ENCODE data around the gene C2CD2.
A peak's percentile ranks its signal among the peaks of the same experiment; 100 is the strongest.

C2CD2 gene

DNA sequence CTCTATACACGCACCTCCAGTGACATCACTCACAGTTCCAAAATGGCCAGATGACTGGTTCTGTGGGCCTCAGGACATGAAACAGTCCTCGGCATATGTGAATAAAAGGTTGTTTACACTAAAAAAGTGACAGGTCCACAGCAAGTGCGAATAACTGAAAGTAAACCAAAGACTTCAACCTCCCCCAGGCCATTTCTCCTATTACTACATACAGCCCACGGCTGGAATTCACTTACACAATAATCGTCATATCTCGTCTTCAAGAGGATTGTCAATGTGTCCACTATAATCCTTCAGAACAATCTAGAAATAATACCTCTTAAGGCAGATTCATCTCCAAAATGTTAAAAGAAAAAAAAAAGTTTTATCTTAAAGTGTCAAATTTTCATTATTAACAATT, 72.8 kb downstream of the C2CD2 start:
- DNase-seq = no peak

DNA sequence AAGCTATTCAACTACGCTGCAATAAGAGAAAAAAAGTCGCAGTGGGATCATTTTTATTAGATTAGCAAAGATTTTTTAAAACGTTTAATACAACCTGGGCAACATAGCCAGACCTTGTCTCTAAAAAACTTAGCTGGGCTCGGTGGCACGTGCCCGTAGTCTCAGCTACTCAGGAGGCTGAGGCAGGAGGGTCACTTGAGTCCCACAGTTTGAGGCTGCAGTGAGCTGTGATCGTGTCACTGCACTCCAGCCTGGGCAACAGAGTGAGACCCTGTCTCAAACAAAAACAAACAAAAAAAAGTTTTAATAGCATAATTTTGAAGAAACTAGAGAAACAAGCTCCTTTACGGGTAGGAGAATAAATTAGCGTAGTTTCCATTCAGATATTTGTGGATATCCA, 73.7 kb downstream of the C2CD2 start:
- DNase-seq = no peak

DNA sequence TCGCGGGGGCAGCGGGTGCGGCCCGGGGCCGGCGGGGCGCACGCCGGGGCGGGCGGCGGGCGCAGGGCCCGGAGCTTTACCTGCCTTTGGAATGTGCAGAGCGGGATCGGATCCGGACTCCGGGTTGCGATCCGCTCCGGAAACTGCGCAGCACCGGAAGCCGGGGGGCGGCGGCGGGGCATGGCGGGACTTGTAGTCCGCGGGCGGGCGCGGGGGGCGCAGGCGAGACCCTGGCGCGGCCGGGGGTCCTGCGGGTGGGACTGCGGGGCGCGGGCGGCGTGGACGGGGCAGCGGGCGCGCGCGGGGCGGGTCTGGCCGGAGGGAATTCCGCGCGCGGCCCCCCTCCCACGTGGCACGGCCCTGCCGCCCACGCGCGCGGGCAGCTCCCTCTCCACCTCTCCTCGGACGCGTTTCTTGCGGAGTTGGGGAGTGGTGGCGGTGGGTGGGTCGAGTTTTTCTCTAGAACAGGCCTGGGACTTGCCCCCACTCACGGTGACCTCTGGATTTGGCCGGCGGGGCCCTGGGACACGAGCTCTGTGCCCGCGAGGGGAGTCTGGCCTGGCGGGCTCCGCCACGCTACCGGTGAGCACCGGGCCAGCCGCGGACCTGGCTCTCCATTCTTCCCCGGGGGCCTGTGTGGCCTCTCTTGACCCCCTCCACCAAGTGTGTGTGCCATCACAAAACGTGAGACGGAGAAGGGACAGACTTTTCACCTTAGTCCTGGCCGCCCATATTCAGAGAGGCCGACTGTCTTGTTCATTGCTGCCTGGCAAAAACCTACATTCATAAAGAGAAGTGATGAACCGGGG, 74.4 kb downstream of the C2CD2 start, which contains the start of gene PRDM15:
PRDM15 (minus strand) TSS at position 155 of the 809 bp plus-strand sequence. CDS start 18,981 bp downstream, outside the sequence.
- DNase-seq = peak; percentile 78

DNA sequence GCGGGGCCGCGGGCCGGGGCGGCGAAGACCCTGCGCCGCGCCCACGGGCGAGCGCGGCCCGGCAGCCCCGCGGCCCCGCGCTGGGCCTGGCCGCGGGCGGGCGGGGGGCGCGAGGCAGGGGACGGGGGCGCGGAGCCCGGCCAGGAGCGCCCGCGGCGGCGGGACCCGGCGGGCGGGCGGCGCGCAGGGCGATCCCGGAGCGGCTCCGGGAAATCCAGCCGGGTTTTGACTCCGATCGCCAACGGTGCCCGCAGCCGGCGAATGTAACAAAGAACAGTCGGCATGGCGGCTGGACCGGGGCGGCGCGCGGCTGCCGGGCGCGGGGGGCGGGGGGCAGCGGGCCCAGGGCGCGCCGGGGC, 75.0 kb downstream of the C2CD2 start:
- peak; percentile 76 for DNase-seq

DNA sequence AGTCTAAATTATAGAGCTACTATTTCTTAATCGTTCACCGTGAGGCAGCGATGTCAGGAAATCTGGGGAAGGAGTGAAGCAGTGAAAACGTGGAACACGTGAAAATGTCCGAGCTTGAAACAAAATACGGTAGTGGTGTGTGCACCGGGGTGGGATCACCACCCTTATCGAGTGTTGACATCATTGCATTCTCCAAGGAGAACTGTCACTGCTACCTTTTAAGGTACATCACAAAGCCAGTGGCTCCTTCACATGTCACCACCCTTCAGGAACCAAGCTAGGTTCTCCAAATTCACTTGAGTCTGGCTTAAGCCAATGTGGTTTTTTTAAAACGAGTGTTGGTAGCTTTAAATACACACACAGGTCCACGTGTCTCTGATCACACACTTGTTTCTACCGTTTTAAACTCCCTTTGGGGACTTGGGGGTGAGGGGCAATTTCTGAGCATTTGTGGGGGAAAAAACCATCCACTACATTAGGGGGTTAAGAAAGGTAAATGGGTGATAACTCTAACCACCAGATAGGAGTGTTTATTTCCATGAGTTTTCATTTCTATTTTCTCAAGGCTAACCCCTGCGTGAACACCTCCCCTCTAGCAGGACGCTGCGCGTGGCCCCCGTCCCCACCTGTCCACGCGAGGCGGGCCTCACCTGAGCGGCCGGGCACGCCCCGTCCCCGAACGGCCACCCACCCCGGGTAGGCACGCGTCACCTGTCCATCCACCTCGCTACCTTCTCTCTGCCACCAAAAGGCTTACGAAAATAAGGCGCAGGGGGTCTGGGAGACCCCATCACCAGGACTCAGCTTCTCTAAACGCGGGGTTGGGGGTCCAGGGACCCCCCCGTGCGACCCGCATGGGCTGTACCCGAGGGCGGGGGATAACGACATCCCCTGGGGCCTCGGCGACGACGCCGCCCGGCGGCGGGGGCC, 75.7 kb downstream of the C2CD2 start:
- DNase-seq = peak; percentile 64

DNA sequence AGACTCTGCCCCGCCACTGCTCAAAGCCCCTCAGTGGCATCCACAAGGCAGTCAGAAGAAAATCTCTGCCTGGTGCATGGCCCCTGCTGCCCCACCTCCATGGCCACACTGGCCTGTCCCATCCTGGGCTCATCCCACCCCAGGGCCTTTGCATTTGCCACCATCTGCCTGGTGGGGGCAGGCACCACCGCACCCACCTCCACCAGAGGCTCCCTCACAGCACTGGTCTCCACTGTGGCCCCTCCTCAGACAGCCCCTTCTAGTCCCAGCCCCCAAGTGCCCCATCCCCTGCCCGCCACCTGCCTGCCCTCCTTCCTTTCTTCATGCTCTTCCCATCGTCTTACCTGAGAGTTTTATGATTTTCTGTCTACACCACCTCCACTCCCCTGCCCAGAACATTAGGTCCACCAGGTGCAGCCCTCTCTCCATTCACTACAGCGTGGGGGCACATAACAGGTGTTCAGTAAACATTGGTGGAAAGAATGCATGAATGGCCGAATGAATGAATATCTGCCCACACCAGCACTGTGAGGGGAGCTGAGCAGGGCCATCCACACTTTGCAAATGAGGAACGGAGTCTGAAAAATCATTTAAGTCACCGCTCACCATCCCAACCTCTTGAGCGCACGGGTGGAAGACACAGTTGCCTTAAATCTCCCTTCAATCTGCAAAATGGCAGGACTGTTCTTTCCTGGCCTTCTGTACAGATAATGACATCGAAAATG, 76.7 kb downstream of the C2CD2 start:
- DNase-seq = no peak

DNA sequence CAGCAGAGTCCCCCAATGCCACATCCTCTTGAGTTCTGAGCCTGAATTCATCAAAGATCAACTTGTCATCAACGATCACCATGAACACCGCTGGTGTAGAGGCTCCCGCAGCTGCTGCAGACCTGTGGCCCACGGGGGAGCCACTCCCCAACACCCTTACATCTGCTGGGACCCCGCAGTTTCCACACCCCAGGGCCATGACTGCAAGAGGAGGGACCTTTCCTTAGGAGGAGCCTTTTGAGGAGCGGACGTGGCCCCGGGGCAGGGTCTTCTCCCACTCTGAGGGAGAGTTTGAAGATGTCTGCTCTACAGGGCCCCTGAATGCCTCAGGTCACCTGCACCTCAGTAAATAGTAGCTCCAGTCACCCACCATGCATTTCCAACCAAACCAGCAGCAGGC, 77.4 kb downstream of the C2CD2 start:
- DNase-seq = no peak

DNA sequence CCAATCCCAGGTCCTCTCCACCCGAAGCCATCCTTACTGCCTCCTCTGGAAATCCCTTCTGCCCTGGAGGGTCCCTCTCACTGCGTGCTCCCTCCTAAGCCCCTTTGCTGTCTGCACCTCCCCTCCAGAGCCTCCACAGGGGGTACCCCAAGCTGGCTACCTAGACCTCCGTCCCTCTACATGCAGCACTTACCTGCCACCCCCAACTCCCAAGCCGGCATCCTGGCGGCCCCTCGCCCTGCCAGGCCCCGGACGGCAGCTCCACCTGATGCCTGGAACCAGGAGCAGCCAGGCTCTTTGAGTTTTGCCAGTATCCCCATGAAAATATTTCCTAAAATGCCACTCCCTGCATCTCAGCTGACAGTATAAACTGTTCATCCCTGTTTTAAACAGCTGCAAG, 78.7 kb downstream of the C2CD2 start:
- DNase-seq = no peak

DNA sequence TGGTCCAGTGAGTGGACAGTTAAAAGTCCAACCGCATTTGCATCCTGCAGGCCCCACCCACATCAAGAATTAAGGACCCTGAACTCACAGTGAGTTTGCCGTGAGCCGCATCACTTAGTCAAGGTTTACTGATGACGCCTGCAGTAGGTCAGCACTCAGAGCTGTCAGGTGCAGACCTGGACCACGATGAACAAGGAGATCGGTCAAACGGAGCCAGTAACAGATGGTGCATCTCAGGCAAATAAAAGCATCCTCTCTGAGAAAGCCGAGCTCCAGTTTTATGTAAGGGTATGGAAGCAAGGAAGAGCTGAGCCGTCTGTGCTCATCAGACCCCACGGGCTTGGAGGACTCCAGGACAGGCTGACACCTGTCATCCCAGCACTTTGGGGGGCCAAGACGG, 79.2 kb downstream of the C2CD2 start:
- DNase-seq = no peak

DNA sequence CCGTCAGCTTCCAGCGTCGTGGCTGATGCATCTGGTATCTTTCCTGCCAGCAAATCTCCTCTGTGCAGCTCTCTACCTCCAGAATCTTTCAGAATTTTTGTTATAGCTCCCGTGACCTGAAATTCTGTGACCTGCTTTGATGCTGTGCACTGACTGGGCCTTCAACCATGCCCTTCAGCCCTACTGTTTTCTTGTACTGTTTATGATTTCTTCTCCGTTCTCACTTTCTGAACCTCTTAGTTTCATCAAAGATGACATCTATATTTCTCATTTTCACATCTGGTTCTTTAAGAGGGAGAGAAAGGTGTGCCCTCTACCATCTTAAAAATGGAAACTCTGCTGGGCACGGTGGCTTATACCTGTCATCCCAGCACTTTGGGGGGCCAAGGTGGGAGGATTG, 80.4 kb downstream of the C2CD2 start:
- DNase-seq = no peak

DNA sequence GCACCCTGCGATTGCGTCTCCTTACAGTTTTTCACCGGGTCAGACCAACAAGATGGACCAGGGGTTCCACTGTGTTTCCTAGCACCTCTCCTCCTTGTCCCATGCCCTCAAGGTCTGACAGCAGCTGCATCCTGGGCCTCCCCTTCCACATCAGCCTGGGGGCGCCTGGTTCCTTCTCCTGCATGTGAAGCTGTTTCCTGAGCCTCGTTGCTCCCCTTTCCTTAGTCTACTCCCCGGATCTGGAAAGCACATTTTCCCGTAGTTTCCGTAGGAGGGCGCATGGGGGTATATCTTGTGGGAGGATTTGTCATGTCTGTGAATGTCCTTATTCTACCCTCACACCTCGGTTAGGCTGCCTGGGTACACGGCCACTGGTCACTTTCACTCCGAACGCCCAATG, 80.8 kb downstream of the C2CD2 start:
- DNase-seq = no peak

DNA sequence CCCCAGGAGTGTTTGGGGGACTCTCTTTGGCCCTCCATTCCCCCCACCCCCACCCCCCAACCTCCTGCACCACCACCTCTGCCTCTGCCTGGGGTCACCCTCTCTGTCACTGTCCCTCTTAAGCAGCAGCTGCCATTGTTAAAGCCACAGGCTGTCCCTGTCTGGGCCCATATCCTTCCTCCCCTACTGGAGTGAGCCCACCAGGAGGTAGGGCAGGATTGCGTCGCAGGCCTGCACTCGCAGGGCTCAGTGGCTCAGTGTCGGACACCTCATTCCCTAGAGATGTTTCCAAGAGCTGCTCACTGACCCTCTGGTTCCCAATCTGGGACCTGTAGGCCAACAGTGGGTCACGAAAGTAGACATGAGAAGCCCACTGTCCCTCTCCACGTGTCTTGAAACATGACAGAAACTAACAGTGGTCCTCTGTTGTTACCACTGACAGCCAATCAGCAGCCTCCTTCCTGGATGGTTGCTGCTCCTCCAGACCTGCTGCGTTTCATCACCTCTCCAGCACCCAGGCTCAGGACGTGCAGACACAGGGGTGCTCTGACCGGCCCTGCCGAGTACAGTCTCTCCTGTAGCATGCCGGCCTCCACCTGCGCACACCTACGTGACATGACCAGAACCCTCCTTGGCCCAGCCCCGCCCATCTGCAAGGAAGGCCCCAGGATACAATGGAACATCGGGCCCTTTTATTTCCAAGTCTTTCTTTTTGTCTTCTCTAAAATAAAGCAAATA, 82.4 kb downstream of the C2CD2 start:
- DNase-seq = no peak

DNA sequence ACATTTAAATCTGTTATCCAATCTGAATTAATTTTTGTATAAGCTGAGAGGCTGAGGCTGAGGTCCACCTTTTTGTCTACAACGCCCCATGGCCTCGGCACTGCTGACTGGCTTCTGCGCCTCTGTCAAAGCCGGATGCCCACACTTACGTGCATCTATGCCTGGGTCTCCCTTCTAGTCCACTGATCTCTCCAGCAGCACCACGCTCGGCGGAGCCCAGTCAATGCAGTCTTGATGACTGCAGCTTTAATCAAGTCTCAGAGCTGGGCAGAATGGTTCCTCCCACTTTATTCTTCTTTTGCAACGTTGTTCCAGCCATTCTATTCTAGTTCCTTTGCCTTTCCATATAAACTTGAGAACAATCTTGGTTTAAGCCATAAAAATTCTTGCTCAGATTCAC, 84.0 kb downstream of the C2CD2 start:
- DNase-seq = no peak

DNA sequence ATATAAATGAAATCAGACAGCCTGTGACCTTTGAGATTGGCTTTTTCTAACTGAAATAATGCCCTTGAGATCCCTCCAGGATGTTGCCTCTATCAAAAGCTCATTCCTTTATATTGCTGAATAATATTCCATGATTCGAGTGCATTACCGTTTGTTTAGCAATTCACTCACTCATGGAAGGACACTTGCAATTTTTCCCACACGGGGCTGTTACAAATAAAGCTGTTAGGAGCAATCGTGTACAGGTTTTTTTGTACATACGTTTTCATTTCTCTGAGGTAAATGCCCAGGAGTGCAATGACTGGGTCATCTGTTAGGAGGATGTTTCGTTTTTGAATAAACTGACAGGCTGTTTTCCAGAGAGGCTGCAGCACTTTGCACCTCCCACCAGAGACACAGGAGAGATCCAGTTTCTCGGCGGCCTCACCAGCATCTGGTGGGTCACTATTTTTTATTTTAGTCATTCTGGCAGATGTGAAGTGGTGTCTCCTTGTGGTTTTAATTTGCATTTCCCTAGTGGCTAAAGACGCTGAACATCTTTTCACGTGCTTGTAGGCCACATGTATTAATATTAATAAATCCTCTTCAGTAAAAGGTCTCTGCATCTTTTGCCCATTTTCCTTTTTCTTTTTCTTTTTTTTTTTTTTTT, 85.6 kb downstream of the C2CD2 start:
- DNase-seq = no peak

DNA sequence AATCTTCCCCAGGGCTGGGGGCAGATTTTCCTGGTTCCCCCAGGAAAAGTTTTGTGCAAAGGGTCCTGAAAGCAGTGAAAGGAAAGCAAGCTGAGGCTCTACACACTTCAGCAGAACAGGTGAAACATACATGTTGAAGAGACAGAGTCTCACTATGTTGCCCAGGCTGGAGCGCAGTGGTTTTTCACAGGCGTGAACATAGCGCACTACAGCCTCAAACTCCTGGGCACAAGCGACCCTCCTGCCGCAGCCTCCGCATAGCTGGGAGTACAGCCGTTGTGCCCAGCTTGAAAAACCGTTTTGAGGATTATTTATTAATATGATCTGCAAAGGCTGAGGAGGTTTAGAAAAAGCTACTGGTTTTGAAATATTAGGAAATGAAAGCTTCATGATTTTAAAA, 86.5 kb downstream of the C2CD2 start:
- no peak for DNase-seq

DNA sequence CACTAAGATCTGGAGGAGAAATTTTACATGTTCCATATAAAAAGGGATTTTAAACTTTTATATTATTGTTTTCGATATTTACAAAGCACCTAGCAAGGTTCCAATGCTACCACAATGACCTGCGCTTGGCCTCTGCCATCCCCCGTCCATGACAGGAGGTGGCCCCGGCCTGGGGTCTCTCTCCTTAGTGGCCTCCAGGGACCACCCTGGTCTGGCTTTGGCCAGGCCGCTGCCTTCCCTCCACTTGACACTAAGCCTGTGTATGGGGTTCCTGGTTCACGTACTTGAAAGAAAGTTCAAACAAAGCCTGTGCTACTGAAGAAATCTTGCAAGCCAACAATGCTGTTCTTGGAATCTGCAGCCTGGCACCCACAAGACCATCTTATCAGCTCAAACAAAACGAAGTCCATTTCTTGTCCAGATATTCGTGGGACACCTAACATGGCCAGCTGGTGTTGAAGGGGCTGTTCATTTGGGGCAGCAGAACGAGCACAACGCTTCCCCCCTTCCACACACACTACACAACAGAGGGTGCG, 87.5 kb downstream of the C2CD2 start:
- DNase-seq = no peak

DNA sequence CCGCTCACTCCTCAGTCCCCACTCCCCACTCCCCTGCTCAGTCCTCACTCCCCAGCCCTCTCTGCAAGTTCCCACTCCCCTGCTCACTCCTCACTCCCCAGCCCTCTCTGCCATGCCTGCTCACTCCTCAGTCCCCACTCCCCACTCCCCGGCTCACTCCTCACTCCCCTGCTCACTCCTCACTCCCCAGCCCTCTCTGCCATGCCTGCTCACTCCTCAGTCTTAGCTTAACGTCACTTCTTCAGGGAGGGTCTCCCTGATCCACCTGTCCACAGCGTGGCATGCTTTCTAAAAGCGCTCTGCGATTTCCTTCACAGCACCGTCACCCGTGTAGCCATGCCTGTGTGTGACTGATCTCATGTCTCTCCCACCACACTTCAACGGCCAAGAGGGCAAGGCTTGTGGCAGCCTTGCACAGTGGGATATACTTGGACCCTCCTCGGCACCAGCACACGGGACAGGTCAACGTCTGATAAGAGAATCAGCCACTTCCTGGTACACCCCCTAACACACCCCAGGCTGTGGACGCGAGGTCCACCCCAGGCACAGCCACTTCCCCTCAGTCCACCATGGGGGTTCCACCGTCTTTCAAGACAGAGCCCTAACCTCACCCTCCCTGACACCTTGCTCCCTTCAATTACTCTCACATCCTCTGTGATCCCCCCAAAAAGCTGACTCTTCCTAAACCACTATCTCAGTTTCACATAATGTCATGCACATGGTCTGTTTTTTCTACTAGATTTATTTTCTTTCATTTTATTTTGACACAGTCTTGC, 88.6 kb downstream of the C2CD2 start:
- peak; percentile 43 for DNase-seq

DNA sequence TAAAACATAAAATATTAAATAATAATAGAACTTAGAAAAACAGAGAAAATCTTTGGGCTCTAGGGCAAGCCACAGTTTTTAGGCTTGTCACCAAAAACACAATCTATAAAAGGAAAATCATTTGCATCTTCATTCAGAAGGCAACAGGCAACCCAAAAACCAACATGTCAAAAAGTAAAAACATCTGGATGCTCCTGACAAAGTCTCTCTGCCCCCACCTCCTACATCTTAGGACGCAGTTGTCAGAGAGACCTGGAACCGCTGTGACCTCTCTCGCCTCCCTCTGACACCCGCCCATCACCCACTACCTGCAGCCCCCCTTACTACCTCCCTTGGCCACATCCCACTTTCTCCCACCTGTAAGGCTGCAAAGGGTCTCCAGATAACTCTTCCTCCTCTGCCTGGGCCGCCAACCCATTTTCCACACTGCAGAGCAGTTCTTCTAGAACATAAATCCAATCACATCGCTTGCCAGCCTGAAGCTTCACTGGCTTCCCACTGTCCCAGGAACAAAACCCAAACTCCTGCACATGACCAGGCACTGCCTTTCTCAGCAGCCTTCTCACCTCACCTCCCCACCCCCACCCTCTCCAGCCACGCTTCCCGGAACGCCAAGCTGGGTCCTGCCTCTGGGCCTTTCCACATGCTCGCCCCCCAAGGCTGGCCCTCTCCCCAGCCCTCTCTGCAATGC, 89.4 kb downstream of the C2CD2 start:
- DNase-seq = no peak

DNA sequence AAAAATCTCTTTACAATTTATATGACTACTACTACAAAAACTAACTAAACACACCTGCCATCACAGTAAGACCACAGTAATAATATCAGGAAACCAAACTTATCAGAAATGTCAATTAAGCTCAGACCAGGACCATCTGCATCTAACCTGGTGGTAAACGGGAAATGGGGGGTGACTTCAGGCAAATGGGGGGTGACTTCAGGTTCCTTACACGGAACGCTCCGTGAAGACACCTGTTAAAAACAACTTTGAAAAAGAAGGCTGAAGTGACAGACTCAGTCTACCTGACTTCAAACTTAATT, 90.4 kb downstream of the C2CD2 start:
- no peak for DNase-seq

DNA sequence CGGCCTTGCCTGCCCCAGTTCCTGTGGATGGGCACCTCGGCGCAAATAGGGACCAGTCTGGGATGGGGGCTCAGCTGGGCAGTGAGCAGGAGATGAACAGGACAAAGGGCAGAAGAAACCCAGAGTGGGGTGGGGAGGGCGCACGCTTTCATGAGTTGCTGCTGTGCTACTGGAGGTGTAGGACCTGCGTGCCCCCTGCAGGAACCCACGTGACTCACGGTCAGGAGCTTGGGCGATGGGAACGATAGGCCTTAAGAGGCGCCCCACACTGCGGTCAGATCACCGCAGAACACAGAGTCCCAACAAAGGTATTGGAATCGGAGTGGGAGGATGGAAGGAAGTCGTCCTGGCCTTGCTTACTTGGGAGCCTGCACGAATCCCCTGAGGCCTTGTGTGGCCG, 91.8 kb downstream of the C2CD2 start:
- DNase-seq = no peak

DNA sequence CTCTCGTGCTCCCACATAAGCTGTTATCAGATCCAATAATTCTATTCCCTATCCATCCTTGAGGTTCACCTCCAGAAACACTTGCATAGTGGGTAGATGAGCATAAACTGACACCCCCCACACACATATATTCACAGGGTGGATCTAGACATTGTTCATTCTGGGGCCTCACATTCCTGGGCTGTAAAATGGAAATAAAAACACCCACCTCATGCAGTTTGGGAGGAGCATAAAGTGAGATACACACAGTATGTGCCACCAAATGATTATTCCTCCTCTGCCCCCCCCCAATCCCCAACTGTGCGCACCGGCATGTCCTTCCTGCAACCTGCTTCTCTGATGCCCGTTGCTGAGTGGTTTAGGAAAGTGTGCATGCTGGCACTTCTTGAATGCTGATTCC, 92.6 kb downstream of the C2CD2 start:
- DNase-seq = no peak

All from hematopoietic multipotent progenitor cell treated with erythropoietin and hydrocortisone succinate and interleukin-3 and kit ligand, for 8 days (in vitro differentiated cells).